Neural cell (in vitro differentiated cells): ENCODE data around the gene SNAPC2. TPM values are rescaled to one million over a fixed set of nuclear protein-coding genes. Genes with fewer than 3 reads are reported as not detected.
"Not testable (repeated sequence)": the region's sequence is repeated elsewhere in the genome, so short reads cannot be mapped to it uniquely, and the experiment has no call there.

Experiments used
- H2AFZ ChIP-seq: fragments of 200-600, 300-800 bp; sonication (generic), shearing (Covaris generic); 2 replicates; pipeline ENCODE4 v1.6.0; 2014; ENCODE audit warnings: low read depth, mild to moderate bottlenecking, antibody characterized with exemption, low read length, moderate library complexity
- H3F3A ChIP-seq: fragments of 200-600 bp; shearing (Covaris generic); 2 replicates; pipeline ENCODE4 v1.6.1; 2016; ENCODE audit warnings: mild to moderate bottlenecking, moderate library complexity, mixed read lengths, antibody characterized with exemption, low read length; ENCODE audit not compliant: insufficient read depth, poor library complexity, severe bottlenecking
- H3K27ac ChIP-seq: fragments of 200-600, 300-800 bp; sonication (generic), shearing (Covaris generic); 2 replicates; pipeline ENCODE4 v1.5.1; 2014; ENCODE audit warnings: mild to moderate bottlenecking, low read length, moderate library complexity
- H3K27me3 ChIP-seq: fragments of 300-800, 200-600 bp; sonication (generic), shearing (Covaris generic); 2 replicates; pipeline ENCODE4 v1.6.0; 2014; ENCODE audit warnings: mild to moderate bottlenecking, low read depth, low read length, moderate library complexity; ENCODE audit not compliant: insufficient read depth
- H3K36me3 ChIP-seq: fragments of 300-800, 200-600 bp; sonication (generic), shearing (Covaris generic); 2 replicates; pipeline ENCODE4 v1.5.1; 2014; ENCODE audit warnings: mild to moderate bottlenecking, antibody characterized with exemption, low read length, moderate library complexity; ENCODE audit not compliant: insufficient read depth
- H3K4me2 ChIP-seq: fragments of 300-800, 200-600 bp; sonication (generic), shearing (Covaris generic); 2 replicates; pipeline ENCODE4 v1.6.0; 2014; ENCODE audit warnings: mild to moderate bottlenecking, low read length
- H3K4me3 ChIP-seq: fragments of 300-800, 200-600 bp; sonication (generic), shearing (Covaris generic); 2 replicates; pipeline ENCODE4 v1.5.1; 2014; ENCODE audit warnings: mild to moderate bottlenecking, low read length, moderate library complexity
- H3K79me2 ChIP-seq: fragments of 200-600 bp; shearing (Covaris generic); replicated peaks from 2 replicates; pipeline ENCODE4 v1.6.0; 2014; ENCODE audit warnings: mild to moderate bottlenecking, low read length, moderate library complexity; ENCODE audit not compliant: insufficient read depth
- H3K9ac ChIP-seq: fragments of 300-800, 200-600 bp; sonication (generic), shearing (Covaris generic); 2 replicates; pipeline ENCODE4 v1.6.1; 2016; ENCODE audit warnings: mild to moderate bottlenecking, low read length, mixed read lengths
- H3K9me2 ChIP-seq: fragments of 200-600 bp; shearing (Covaris generic); 2 replicates; pipeline ENCODE4 v1.6.1; 2016; ENCODE audit warnings: mild to moderate bottlenecking, low read length, mixed read lengths; ENCODE audit not compliant: insufficient read depth
- H3K9me3 ChIP-seq: fragments of 200-600, 300-800 bp; sonication (generic), shearing (Covaris generic); 2 replicates; pipeline ENCODE4 v1.6.1; 2016; ENCODE audit warnings: mild to moderate bottlenecking, mixed run types, low read length, moderate library complexity, mixed read lengths
- H4K20me1 ChIP-seq: fragments of 200-600 bp; shearing (Covaris generic); 2 replicates; pipeline ENCODE4 v1.6.1; 2016; ENCODE audit warnings: mild to moderate bottlenecking, mixed run types; ENCODE audit not compliant: insufficient read depth
- EP300 ChIP-seq: fragments of 450-650 bp; conservative IDR thresholded peaks from 2 replicates; pipeline ENCODE4 v1.6.1; 2014; ENCODE audit warnings: antibody characterized with exemption, mild to moderate bottlenecking, moderate library complexity; ENCODE audit not compliant: poor library complexity, severe bottlenecking
- EZH2 ChIP-seq: fragments of 200-600, 300-800 bp; shearing (Covaris generic), sonication (generic); IDR thresholded peaks from 2 replicates; pipeline ENCODE4 v1.6.1; 2014; ENCODE audit warnings: antibody characterized with exemption, low read length, borderline replicate concordance, mild to moderate bottlenecking; ENCODE audit not compliant: insufficient read depth, poor library complexity, severe bottlenecking
- MXI1 ChIP-seq: fragments of 450-650 bp; conservative IDR thresholded peaks from 2 replicates; pipeline ENCODE4 v1.6.1; 2014; ENCODE audit warnings: antibody characterized with exemption, mild to moderate bottlenecking; ENCODE audit not compliant: poor library complexity, severe bottlenecking
- POLR2AphosphoS5 ChIP-seq: IDR thresholded peaks from 2 replicates; pipeline ENCODE4 v1.6.1; 2012
- RAD21 ChIP-seq: fragments of 450-650 bp; conservative IDR thresholded peaks from 2 replicates; pipeline ENCODE4 v1.6.1; 2014; ENCODE audit warnings: antibody characterized with exemption, mild to moderate bottlenecking, moderate library complexity
- SMC3 ChIP-seq: fragments of 450-650 bp; conservative IDR thresholded peaks from 2 replicates; pipeline ENCODE4 v1.6.1; 2014; ENCODE audit warnings: antibody characterized with exemption, mild to moderate bottlenecking, moderate library complexity; ENCODE audit not compliant: poor library complexity
- TAF1 ChIP-seq: IDR thresholded peaks from 2 replicates; pipeline ENCODE4 v1.6.1; 2012; ENCODE audit warnings: low read depth
- polyA plus RNA-seq: library from polyadenylated mRNA; depleted of rRNA; stranded (reverse); fragments of >200 nt; gene quantifications from 2 replicates; pipeline ENCODE4 v1.2.3, GENCODE V29; 2014
- TF ChIP-seq, protein P1 (sequence below): fragments of 450-650 bp; IDR thresholded peaks from 2 replicates; pipeline ENCODE4 v1.5.1; 2014; ENCODE audit warnings: antibody characterized with exemption, mild to moderate bottlenecking, moderate library complexity; ENCODE audit not compliant: poor library complexity, severe bottlenecking
- TF ChIP-seq, protein P2 (sequence below): IDR thresholded peaks from 2 replicates; pipeline ENCODE4 v1.6.1; 2012; ENCODE audit warnings: borderline replicate concordance

The SNAPC2 gene
- polyA plus RNA-seq, 1 donor from 2014 or later = 12.8 TPM

DNA sequence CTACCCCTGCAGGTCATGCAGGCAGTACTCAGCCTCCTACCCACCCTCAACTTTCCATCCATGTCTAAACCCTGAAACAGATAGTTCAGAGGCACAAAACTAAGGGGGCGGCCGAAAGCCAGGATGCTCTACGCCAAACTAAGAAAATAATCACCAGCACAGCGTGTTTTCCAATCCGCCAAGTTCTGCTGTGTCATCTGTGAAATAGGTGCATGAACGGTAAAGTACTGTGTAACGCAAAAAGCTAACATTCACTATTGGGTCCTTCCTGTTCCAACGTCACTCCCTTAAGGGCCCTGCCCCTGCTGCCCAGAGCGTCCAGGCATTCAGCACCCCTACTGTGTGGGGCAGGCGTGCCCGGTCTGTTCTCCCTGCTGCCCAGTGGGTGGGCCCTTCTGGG, 35.6 kb downstream of the SNAPC2 start:
- Histone ChIP-seq H3K4me3 (no peak overlapping the region), H3K4me2 (no peak overlapping the region), H3K9ac (no peak overlapping the region), H3K9me3 (no peaks in the 10 kb centered on the region), H2AFZ (no peak overlapping the region), H3K79me2 (no peaks in the 10 kb centered on the region), H4K20me1 (no peaks in the 10 kb centered on the region), H3K9me2 (no peaks in the 10 kb centered on the region), H3K36me3 (no peaks in the 10 kb centered on the region), H3K27me3 (no peaks in the 10 kb centered on the region), H3F3A (no peaks in the 10 kb centered on the region), H3K27ac (no peak overlapping the region)
- TF ChIP-seq, protein P1, sequence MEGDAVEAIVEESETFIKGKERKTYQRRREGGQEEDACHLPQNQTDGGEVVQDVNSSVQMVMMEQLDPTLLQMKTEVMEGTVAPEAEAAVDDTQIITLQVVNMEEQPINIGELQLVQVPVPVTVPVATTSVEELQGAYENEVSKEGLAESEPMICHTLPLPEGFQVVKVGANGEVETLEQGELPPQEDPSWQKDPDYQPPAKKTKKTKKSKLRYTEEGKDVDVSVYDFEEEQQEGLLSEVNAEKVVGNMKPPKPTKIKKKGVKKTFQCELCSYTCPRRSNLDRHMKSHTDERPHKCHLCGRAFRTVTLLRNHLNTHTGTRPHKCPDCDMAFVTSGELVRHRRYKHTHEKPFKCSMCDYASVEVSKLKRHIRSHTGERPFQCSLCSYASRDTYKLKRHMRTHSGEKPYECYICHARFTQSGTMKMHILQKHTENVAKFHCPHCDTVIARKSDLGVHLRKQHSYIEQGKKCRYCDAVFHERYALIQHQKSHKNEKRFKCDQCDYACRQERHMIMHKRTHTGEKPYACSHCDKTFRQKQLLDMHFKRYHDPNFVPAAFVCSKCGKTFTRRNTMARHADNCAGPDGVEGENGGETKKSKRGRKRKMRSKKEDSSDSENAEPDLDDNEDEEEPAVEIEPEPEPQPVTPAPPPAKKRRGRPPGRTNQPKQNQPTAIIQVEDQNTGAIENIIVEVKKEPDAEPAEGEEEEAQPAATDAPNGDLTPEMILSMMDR = no peak
- TF ChIP-seq MXI1 = no peak
- no peak for TF ChIP-seq EZH2
- TF ChIP-seq TAF1 = no peak
- no peak for TF ChIP-seq POLR2AphosphoS5
- TF ChIP-seq, protein P2, sequence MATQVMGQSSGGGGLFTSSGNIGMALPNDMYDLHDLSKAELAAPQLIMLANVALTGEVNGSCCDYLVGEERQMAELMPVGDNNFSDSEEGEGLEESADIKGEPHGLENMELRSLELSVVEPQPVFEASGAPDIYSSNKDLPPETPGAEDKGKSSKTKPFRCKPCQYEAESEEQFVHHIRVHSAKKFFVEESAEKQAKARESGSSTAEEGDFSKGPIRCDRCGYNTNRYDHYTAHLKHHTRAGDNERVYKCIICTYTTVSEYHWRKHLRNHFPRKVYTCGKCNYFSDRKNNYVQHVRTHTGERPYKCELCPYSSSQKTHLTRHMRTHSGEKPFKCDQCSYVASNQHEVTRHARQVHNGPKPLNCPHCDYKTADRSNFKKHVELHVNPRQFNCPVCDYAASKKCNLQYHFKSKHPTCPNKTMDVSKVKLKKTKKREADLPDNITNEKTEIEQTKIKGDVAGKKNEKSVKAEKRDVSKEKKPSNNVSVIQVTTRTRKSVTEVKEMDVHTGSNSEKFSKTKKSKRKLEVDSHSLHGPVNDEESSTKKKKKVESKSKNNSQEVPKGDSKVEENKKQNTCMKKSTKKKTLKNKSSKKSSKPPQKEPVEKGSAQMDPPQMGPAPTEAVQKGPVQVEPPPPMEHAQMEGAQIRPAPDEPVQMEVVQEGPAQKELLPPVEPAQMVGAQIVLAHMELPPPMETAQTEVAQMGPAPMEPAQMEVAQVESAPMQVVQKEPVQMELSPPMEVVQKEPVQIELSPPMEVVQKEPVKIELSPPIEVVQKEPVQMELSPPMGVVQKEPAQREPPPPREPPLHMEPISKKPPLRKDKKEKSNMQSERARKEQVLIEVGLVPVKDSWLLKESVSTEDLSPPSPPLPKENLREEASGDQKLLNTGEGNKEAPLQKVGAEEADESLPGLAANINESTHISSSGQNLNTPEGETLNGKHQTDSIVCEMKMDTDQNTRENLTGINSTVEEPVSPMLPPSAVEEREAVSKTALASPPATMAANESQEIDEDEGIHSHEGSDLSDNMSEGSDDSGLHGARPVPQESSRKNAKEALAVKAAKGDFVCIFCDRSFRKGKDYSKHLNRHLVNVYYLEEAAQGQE = no peak
- no peak for TF ChIP-seq SMC3
- TF ChIP-seq RAD21 = no peak
- TF ChIP-seq EP300 = no peak

DNA sequence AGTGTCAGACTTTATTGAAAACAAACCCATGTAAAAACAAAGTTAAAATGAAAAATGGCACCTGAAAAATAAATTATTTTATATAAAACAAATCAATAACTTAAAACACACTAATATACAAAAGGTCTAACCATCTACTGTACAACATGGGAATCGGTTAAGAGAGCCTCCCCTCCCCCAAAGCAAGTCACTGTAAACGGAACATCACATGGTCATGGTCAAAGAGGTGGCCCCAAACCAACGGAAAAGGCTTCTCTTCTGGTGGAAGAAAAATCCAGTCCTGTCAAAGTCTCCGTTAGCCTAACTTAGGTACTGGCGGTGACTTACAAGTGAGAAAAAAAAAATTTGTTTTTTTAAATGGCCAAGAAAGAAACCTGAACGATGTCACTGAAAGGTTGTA, 39.1 kb downstream of the SNAPC2 start:
- no peak overlapping the region for H2AFZ ChIP-seq
- H3K79me2 ChIP-seq = no peaks in the 10 kb centered on the region
- H3K9ac ChIP-seq = no peak overlapping the region
- H3K9me3 ChIP-seq = no peaks in the 10 kb centered on the region
- no peaks in the 10 kb centered on the region for H4K20me1 ChIP-seq
- no peak overlapping the region for H3K4me2 ChIP-seq
- H3K27me3 ChIP-seq = no peaks in the 10 kb centered on the region
- H3K36me3 ChIP-seq = no peaks in the 10 kb centered on the region
- no peaks in the 10 kb centered on the region for H3K9me2 ChIP-seq
- no peak overlapping the region for H3K27ac ChIP-seq
- H3K4me3 ChIP-seq = no peak overlapping the region
- TF ChIP-seq, protein P2 = no peak
- TF ChIP-seq POLR2AphosphoS5 (no peak), MXI1 (no peak)
- H3F3A ChIP-seq = no peaks in the 10 kb centered on the region

DNA sequence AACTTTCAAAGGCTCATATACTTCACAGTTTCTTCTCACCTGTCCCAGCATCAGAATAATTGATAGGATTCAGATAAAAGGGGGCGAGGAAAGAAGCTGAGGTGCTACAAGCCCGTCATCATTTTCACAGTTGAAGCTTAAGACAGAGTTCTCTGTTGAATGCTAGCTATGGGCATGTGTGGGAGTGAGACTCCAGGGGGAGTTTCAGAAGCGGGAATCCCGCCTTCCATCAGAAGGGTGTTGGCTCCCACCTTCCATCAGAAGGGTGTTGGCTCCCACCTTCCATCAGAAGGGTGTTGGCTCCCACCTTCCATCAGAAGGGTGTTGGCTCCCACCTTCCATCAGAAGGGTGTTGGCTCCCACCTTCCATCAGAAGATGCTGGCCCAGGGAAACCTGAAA, 40.9 kb downstream of the SNAPC2 start:
- H3K27me3 ChIP-seq = not testable (repeated sequence)

More for the DNA sequence above, 40.9 kb downstream of the SNAPC2 start:
- not testable (repeated sequence) for H3F3A ChIP-seq, H3K79me2 ChIP-seq, H3K9ac ChIP-seq, H4K20me1 ChIP-seq, H2AFZ ChIP-seq, H3K4me2 ChIP-seq, H3K27ac ChIP-seq, H3K9me3 ChIP-seq, H3K9me2 ChIP-seq, H3K4me3 ChIP-seq, H3K36me3 ChIP-seq
